Calu3 (cell line): ENCODE results near the gene ENOX2. TPM values are rescaled to one million over a fixed set of nuclear protein-coding genes. Genes with fewer than 3 reads are reported as not detected.

ENCODE experiments used
- BruUV-seq: library from RNA; stranded (reverse); fragments of 400-500 nt; replicated peaks from 2 replicates; lab custom pipeline; 2021; lab: Mats Ljungman, UMichigan
- CTCF ChIA-PET: fragments of 300-600 bp; sonication (Branson Sonifier 250); formaldehyde crosslinking; loops from one replicate; lab custom pipeline; 2022; ENCODE audit warnings: antibody characterized with exemption; lab: Charles Lee
- DNase-seq: peaks from one replicate; pipeline ENCODE4 v3.0.0; 2022
- H3K27ac Mint-ChIP-seq: one replicate; pipeline ENCODE4 v1.8.0; 2022; ENCODE audit warnings: mixed read lengths; ENCODE audit not compliant: unreplicated experiment
- H3K27me3 Mint-ChIP-seq: one replicate; pipeline ENCODE4 v1.8.0; 2022; ENCODE audit warnings: mixed read lengths; ENCODE audit not compliant: unreplicated experiment
- H3K36me3 Mint-ChIP-seq: one replicate; pipeline ENCODE4 v1.8.0; 2022; ENCODE audit warnings: mild to moderate bottlenecking, moderate library complexity, mixed read lengths; ENCODE audit not compliant: insufficient read depth, unreplicated experiment
- H3K4me1 Mint-ChIP-seq: one replicate; pipeline ENCODE4 v1.8.0; 2022; ENCODE audit warnings: mild to moderate bottlenecking, low read depth, mixed read lengths; ENCODE audit not compliant: unreplicated experiment
- H3K4me3 Mint-ChIP-seq: one replicate; pipeline ENCODE4 v1.8.0; 2022; ENCODE audit warnings: mild to moderate bottlenecking, low read depth, moderate library complexity, mixed read lengths; ENCODE audit not compliant: unreplicated experiment
- H3K9me3 Mint-ChIP-seq: one replicate; pipeline ENCODE4 v1.8.0; 2022; ENCODE audit warnings: low read depth, mixed read lengths; ENCODE audit not compliant: unreplicated experiment
- intact Hi-C: fragments of 100-400 bp; cut with micrococcal nuclease; formaldehyde crosslinking; loops from one replicate; pipeline ENCODE4 v1.10.0; 2022; ENCODE audit not compliant: unreplicated experiment
- total RNA-seq: library from RNA; stranded (reverse); gene quantifications from 2 replicates; pipeline ENCODE4 v1.2.3, GENCODE V29; 2022
- TF ChIP-seq, protein P1 (sequence below): fragments of 200-600 bp; IDR thresholded peaks from one replicate; pipeline ENCODE4 v1.8.0; 2022; ENCODE audit warnings: antibody characterized with exemption; ENCODE audit not compliant: unreplicated experiment

The ENOX2 gene
- total RNA-seq, 1 experiment from 2014 or later: 23.4 TPM

DNA sequence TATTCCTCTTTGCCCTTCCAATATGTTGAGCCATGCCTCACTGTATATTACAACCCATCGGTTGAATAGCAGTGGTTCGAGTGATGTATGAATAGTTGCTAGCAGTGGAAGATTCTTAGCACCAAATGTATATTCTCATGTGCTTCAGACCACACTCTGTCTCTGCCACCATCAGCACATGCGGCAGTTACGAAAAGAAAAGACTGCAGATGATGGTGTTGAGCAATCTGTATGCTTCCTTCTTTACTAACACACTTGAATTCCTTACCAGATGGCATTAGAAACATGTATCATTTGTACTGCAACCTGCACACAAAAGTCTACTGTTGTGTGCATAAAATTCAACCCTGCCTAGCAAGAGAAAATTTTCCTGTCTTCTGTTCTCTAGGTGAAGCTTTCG, 214.6 kb downstream of the ENOX2 start:
- intact Hi-C loops: no loop called here
- Mint-ChIP-seq H3K27ac (no peak overlapping the region), H3K4me3 (no peak overlapping the region), H3K4me1 (no peaks in the 10 kb centered on the region), H3K9me3 (no peaks in the 10 kb centered on the region), H3K36me3 (no peaks in the 10 kb centered on the region), H3K27me3 (no peaks in the 10 kb centered on the region)
- no TSS peak for BruUV-seq
- CTCF ChIA-PET: no interaction called here
- TF ChIP-seq, protein P1, sequence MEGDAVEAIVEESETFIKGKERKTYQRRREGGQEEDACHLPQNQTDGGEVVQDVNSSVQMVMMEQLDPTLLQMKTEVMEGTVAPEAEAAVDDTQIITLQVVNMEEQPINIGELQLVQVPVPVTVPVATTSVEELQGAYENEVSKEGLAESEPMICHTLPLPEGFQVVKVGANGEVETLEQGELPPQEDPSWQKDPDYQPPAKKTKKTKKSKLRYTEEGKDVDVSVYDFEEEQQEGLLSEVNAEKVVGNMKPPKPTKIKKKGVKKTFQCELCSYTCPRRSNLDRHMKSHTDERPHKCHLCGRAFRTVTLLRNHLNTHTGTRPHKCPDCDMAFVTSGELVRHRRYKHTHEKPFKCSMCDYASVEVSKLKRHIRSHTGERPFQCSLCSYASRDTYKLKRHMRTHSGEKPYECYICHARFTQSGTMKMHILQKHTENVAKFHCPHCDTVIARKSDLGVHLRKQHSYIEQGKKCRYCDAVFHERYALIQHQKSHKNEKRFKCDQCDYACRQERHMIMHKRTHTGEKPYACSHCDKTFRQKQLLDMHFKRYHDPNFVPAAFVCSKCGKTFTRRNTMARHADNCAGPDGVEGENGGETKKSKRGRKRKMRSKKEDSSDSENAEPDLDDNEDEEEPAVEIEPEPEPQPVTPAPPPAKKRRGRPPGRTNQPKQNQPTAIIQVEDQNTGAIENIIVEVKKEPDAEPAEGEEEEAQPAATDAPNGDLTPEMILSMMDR: no peak
- no peak for DNase-seq

- H3K27ac Mint-ChIP-seq: no peak overlapping the region
- no peak overlapping the region for H3K4me3 Mint-ChIP-seq
- no peaks in the 10 kb centered on the region for H3K4me1 Mint-ChIP-seq
- no peak for DNase-seq
- no peaks in the 10 kb centered on the region for H3K27me3 Mint-ChIP-seq
- TF ChIP-seq, protein P1: no peak
- no TSS peak for BruUV-seq
- intact Hi-C loops: no loop called here
- CTCF ChIA-PET: interaction anchor here (0.8 kb wide), 1 partner anchor 107 kb away, joined by 4 read pairs; no protein-coding TSS in a partner anchor
- H3K9me3 Mint-ChIP-seq: no peaks in the 10 kb centered on the region
- no peaks in the 10 kb centered on the region for H3K36me3 Mint-ChIP-seq
Observed at GRCh38 chrX:130682990-130683389, 220.0 kb downstream of the ENOX2 start.

DNA sequence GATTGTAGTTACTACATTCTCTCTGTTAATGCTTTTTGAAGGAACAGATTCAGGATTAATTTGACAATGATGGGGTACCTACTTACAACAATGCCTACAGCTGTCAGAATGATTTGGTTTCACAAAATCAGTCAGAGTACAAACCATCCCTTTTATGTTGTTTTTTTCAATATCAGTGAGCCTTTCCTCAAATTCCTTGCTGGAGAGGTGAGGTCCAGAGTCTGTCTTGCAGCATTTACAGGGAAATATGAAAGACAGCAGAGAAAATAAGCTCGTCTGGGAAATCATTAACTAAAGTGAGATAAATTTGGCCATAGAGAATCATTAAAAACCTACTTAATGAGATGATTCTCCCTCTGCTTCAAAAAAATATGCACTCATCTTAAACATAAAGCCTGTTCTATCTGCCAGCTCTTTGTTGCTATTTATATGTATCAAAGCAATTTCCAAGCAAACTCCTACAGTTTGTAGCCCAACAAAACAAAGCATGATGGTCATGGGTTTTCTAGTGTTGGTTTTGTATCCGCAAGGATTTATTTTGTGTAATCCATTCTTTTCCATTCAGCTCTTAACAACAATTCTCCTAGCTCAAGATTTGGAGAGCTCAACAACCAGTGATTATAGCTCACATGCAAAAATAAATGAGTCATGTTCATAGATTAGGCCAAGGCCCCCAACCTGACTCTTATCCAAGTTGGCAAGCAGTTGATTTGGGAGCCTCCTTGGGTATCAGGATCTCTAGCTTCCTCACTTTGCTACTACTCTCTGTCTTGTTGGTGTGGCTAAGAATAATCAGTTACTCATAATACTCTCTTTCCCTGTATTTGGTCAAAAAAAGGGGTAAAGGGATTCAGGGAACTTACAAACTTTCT, 222.6 kb downstream of the ENOX2 start:
- Mint-ChIP-seq H3K9me3 (no peaks in the 10 kb centered on the region), H3K4me3 (no peak overlapping the region), H3K27ac (no peak overlapping the region), H3K36me3 (no peaks in the 10 kb centered on the region), H3K4me1 (peaks cover 9% of the 10 kb centered on the region), H3K27me3 (no peaks in the 10 kb centered on the region)
- intact Hi-C loops: no loop called here
- TF ChIP-seq, protein P1: no peak
- BruUV-seq: no TSS peak
- no peak for DNase-seq
- CTCF ChIA-PET: no interaction called here

DNA sequence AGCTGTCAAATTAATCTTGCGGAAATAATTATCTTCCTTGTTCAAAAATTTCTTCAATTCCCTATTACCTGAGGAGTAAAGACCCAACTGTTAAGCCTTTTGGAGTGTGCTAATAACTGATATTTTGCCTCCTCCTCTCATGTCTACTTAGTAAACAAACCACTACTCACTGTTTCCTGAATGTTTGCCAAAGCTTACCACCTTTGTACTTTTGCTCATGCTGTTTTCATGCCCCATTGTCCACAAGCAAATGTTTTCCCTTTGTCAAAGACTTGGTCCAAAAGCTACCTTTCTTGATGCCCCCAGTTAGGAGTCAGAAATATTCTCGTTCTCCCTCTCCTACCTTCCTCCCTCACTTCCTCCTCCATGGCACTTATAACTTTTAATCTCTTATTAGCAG, 226.1 kb downstream of the ENOX2 start:
- H3K36me3 Mint-ChIP-seq: no peaks in the 10 kb centered on the region
- no peak overlapping the region for H3K27ac Mint-ChIP-seq
- H3K9me3 Mint-ChIP-seq: no peaks in the 10 kb centered on the region
- CTCF ChIA-PET: interaction anchor here (0.5 kb wide), 1 partner anchor 346 kb away, joined by 3 read pairs; no protein-coding TSS in a partner anchor
- intact Hi-C loops: no loop called here
- peaks cover 9% of the 10 kb centered on the region for H3K4me1 Mint-ChIP-seq
- BruUV-seq: no TSS peak
- TF ChIP-seq, protein P1: no peak
- no peaks in the 10 kb centered on the region for H3K27me3 Mint-ChIP-seq
- H3K4me3 Mint-ChIP-seq: no peak overlapping the region
- no peak for DNase-seq
